HCT116 (cell line): ENCODE measurements around the gene SLIT1. TPM values are rescaled to one million over a fixed set of nuclear protein-coding genes. Genes with fewer than 3 reads are reported as not detected.

Source experiments
- ATAC-seq: fragments of 200-7000 bp; cut with Tn5 transposase; 2 replicates; pipeline ENCODE4 v1.9.1; 2020; ENCODE audit warnings: mild to moderate bottlenecking, moderate library complexity
- BruUV-seq: library from RNA; stranded (reverse); fragments of 400-500 nt; replicated peaks from 2 replicates; lab custom pipeline; 2021; lab: Mats Ljungman, UMichigan
- CTCF ChIA-PET: fragments of 300-600 bp; sonication (Branson Sonifier 250); formaldehyde crosslinking; loops from one replicate; lab custom pipeline; 2021; ENCODE audit warnings: antibody characterized with exemption; lab: Charles Lee
- POLR2A ChIA-PET: fragments of 300-600, 350-600 bp; sonication (Branson Sonifier 250); formaldehyde crosslinking; loops from one replicate; lab custom pipeline; 2021; ENCODE audit warnings: antibody characterized with exemption; lab: Charles Lee
- RAD21 ChIA-PET, 2 experiments: fragments of 300-600 bp; sonication (Branson Sonifier 250); formaldehyde crosslinking; loops; one replicate each; lab custom pipeline; 2023; ENCODE audit warnings: low total read pairs in 2 of 2; ENCODE audit not compliant: uncharacterized antibody in 2 of 2, unreplicated experiment in 2 of 2, low non-redundant PET in 1 of 2; lab: Charles Lee
- DNase-seq: peaks from one replicate; pipeline ENCODE4 v3.0.0-alpha.2; 2010; ENCODE audit warnings: low read depth, low spot score
- H2AFZ ChIP-seq: fragments of 200-600 bp; shearing (Covaris generic), sonication (generic); 2 replicates; pipeline ENCODE4 v1.6.1; 2017; ENCODE audit warnings: low read depth, mixed run types, mixed read lengths, antibody characterized with exemption, low read length; ENCODE audit not compliant: poor library complexity, severe bottlenecking
- H3K27ac ChIP-seq: 2 replicates; pipeline ENCODE4 v1.5.1; 2012; ENCODE audit warnings: low read depth, low read length
- H3K27me3 ChIP-seq: fragments of 200-600 bp; sonication (generic); 2 replicates; pipeline ENCODE4 v1.6.1; 2016; ENCODE audit warnings: mixed run types, low read length, mixed read lengths; ENCODE audit not compliant: insufficient read depth
- H3K36me3 ChIP-seq, 2 experiments: fragments of 200-500 bp in 1 of 2; fragments of 200-600 bp in 1 of 2; sonication (Bioruptor generic) in 1 of 2; sonication (generic) in 1 of 2; 2 replicates each; pipeline versions ENCODE4 v1.5.1 to v1.6.1; 2014 to 2016; ENCODE audit warnings: low read length in 2 of 2, inconsistent platforms in 1 of 2, mixed read lengths in 1 of 2, mixed run types in 1 of 2; ENCODE audit not compliant: insufficient read depth in 2 of 2, control insufficient read depth in 1 of 2
- H3K4me1 ChIP-seq, 2 experiments: fragments of 200-600 bp in 1 of 2; sonication (generic) in 1 of 2; 2 replicates each; pipeline versions ENCODE4 v1.5.1 to v1.6.1; 2012 to 2017; ENCODE audit warnings: low read length in 2 of 2, inconsistent platforms in 1 of 2, mild to moderate bottlenecking in 1 of 2, mixed read lengths in 1 of 2, mixed run types in 1 of 2, moderate library complexity in 1 of 2; ENCODE audit not compliant: insufficient read depth in 2 of 2, control insufficient read depth in 1 of 2
- H3K4me2 ChIP-seq: fragments of 200-600 bp; sonication (generic); 2 replicates; pipeline ENCODE4 v1.6.1; 2017; ENCODE audit warnings: mixed run types, low read length, mixed read lengths
- H3K4me3 ChIP-seq, 2 experiments: fragments of 200-600 bp in 1 of 2; sonication (generic) in 1 of 2; replicated peaks in 1 of 2; 2 replicates each; pipeline ENCODE4 v1.5.1; 2011 to 2016; ENCODE audit warnings: low read length in 2 of 2, control low read depth in 1 of 2, low read depth in 1 of 2, mild to moderate bottlenecking in 1 of 2, mixed read lengths in 1 of 2, mixed run types in 1 of 2
- H3K79me2 ChIP-seq: fragments of 200-600 bp; sonication (generic); 2 replicates; pipeline ENCODE4 v1.6.1; 2017; ENCODE audit warnings: mild to moderate bottlenecking, mixed run types, low read length, moderate library complexity, mixed read lengths; ENCODE audit not compliant: insufficient read depth
- H3K9ac ChIP-seq: fragments of 200-600 bp; sonication (generic); 2 replicates; pipeline ENCODE4 v1.6.1; 2016; ENCODE audit warnings: low read length, mixed read lengths
- H3K9me2 ChIP-seq: fragments of 200-600 bp; sonication (generic), shearing (Covaris generic); 2 replicates; pipeline ENCODE4 v1.6.1; 2017; ENCODE audit warnings: mixed run types, mild to moderate bottlenecking, moderate library complexity; ENCODE audit not compliant: insufficient read depth
- H3K9me3 ChIP-seq, 2 experiments: fragments of 200-500 bp in 1 of 2; fragments of 200-600 bp in 1 of 2; sonication (Bioruptor generic) in 1 of 2; sonication (generic) in 1 of 2; 2 replicates each; pipeline ENCODE4 v1.6.1; 2014 to 2017; ENCODE audit warnings: low read length in 2 of 2, mixed read lengths in 2 of 2, inconsistent platforms in 1 of 2, low read depth in 1 of 2, mild to moderate bottlenecking in 1 of 2, mixed run types in 1 of 2, moderate library complexity in 1 of 2; ENCODE audit not compliant: control insufficient read depth in 1 of 2, insufficient read depth in 1 of 2
- H4K20me1 ChIP-seq: fragments of 200-600 bp; sonication (generic), shearing (Covaris generic); 2 replicates; pipeline ENCODE4 v1.6.1; 2017; ENCODE audit warnings: mixed run types, mild to moderate bottlenecking, moderate library complexity; ENCODE audit not compliant: insufficient read depth
- CBX3 ChIP-seq: IDR thresholded peaks from 2 replicates; pipeline ENCODE4 v1.6.1; 2012; ENCODE audit warnings: low read depth
- CTCF ChIP-seq, 3 experiments: fragments of 200-600 bp in 1 of 3; sonication (generic) in 1 of 3; IDR thresholded peaks in 2 of 3; conservative IDR thresholded peaks in 1 of 3; 2 replicates each; pipeline ENCODE4 v1.5.1; 2012 to 2017; ENCODE audit warnings: low read depth in 2 of 3, low read length in 2 of 3, antibody characterized with exemption in 1 of 3, borderline replicate concordance in 1 of 3, control low read depth in 1 of 3, mild to moderate bottlenecking in 1 of 3, mixed read lengths in 1 of 3, mixed run types in 1 of 3, moderate library complexity in 1 of 3; ENCODE audit not compliant: insufficient read depth in 1 of 3
- EGR1 ChIP-seq: IDR thresholded peaks from 2 replicates; pipeline ENCODE4 v1.6.1; 2012; ENCODE audit warnings: low read depth
- ELF1 ChIP-seq: IDR thresholded peaks from 2 replicates; pipeline ENCODE4 v1.6.1; 2012; ENCODE audit warnings: low read depth, borderline replicate concordance
- EZH2 ChIP-seq: fragments of 200-600 bp; sonication (generic); IDR thresholded peaks from 2 replicates; pipeline ENCODE4 v1.6.1; 2017; ENCODE audit warnings: antibody characterized with exemption, mixed run types
- EZH2phosphoT487 ChIP-seq: fragments of 200-600 bp; IDR thresholded peaks from 2 replicates; pipeline ENCODE4 v1.6.1; 2018; ENCODE audit warnings: antibody characterized with exemption, borderline replicate concordance
- FOSL1 ChIP-seq: IDR thresholded peaks from 2 replicates; pipeline ENCODE4 v1.6.1; 2012; ENCODE audit warnings: low read depth
- JUND ChIP-seq: IDR thresholded peaks from 2 replicates; pipeline ENCODE4 v1.6.1; 2012
- POLR2A ChIP-seq: IDR thresholded peaks from 2 replicates; pipeline ENCODE4 v1.7.0; 2011; ENCODE audit warnings: borderline replicate concordance; ENCODE audit not compliant: insufficient read depth, insufficient read length; ENCODE audit errors: extremely low read depth
- POLR2AphosphoS5 ChIP-seq: IDR thresholded peaks from 2 replicates; pipeline ENCODE4 v1.6.1; 2011; ENCODE audit warnings: mild to moderate bottlenecking, low read depth, low read length, moderate library complexity
- RAD21 ChIP-seq: IDR thresholded peaks from 2 replicates; pipeline ENCODE4 v1.6.1; 2012; ENCODE audit warnings: low read depth, mild to moderate bottlenecking
- SIN3A ChIP-seq: IDR thresholded peaks from 2 replicates; pipeline ENCODE4 v1.6.1; 2012; ENCODE audit warnings: low read depth
- SP1 ChIP-seq: IDR thresholded peaks from 2 replicates; pipeline ENCODE4 v1.6.1; 2012; ENCODE audit warnings: low read depth
- SRF ChIP-seq: IDR thresholded peaks from 2 replicates; pipeline ENCODE4 v1.6.1; 2012; ENCODE audit warnings: low read depth
- TCF7L2 ChIP-seq: IDR thresholded peaks from 2 replicates; pipeline ENCODE4 v1.7.0; 2011; ENCODE audit warnings: borderline replicate concordance, inconsistent platforms; ENCODE audit not compliant: insufficient read depth, insufficient read length; ENCODE audit errors: extremely low read depth
- YY1 ChIP-seq: IDR thresholded peaks from 2 replicates; pipeline ENCODE4 v1.6.1; 2011; ENCODE audit warnings: low read length, low read depth, moderate library complexity, mild to moderate bottlenecking; ENCODE audit not compliant: insufficient replicate concordance; ENCODE audit errors: extremely low read depth
- ZBTB33 ChIP-seq: IDR thresholded peaks from 2 replicates; pipeline ENCODE4 v1.6.1; 2011; ENCODE audit warnings: mild to moderate bottlenecking, low read length, moderate library complexity; ENCODE audit not compliant: insufficient replicate concordance; ENCODE audit errors: extremely low read depth
- ZFX ChIP-seq: fragments of 450-650 bp; IDR thresholded peaks from 2 replicates; pipeline ENCODE4 v1.6.1; 2017
- ZNF274 ChIP-seq: fragments of 200-500 bp; sonication (Bioruptor generic); IDR thresholded peaks from 2 replicates; pipeline ENCODE4 v1.6.1; 2014; ENCODE audit warnings: mild to moderate bottlenecking, low read depth, low read length, inconsistent platforms
- intact Hi-C: fragments of 100-400 bp; cut with micrococcal nuclease; formaldehyde crosslinking; loops from 2 replicates; pipeline ENCODE4 v1.10.0; 2022
- total RNA-seq: library from RNA; stranded (reverse); gene quantifications from one replicate; pipeline ENCODE4 v1.2.1, GENCODE V29; 2021; ENCODE audit not compliant: unreplicated experiment
- TF ChIP-seq, protein P1 (sequence below): IDR thresholded peaks from 2 replicates; pipeline ENCODE4 v1.6.1; 2012
- TF ChIP-seq, protein P2 (sequence below): IDR thresholded peaks from 2 replicates; pipeline ENCODE4 v1.6.1; 2012

Gene SLIT1
- total RNA-seq, 1 experiment from 2014 or later = 0.42 TPM

- Histone ChIP-seq H3K4me3 (no peak overlapping the region), H2AFZ (peak overlapping the region; percentile 59), H3K9ac (no peak overlapping the region), H3K4me1 (peaks cover 3 to 9% of the 10 kb centered on the region in 2 experiments; a peak in 1 of 4 replicates), H3K4me2 (peak overlapping the region; percentile 22; the same call in 1 of the 2 replicates), H3K9me2 (no peaks in the 10 kb centered on the region), H3K27ac (no peak overlapping the region), H3K79me2 (no peaks in the 10 kb centered on the region), H4K20me1 (no peaks in the 10 kb centered on the region), H3K36me3 (no peaks in the 10 kb centered on the region), H3K27me3 (peaks cover 6% of the 10 kb centered on the region; the same call in 1 of the 2 replicates), H3K9me3 (no peaks in the 10 kb centered on the region)
- BruUV-seq = no TSS peak
- ChIA-PET RAD21 (interaction anchor here in 1 of 2 experiments (0.6 kb wide), 1 partner anchor 73 kb away, joined by 3 read pairs; no protein-coding TSS in a partner anchor), CTCF (interaction anchor here (1.1 to 2.8 kb wide), 5 partner anchors 9 to 72 kb away, joined by 3 to 14 read pairs (median 3); no protein-coding TSS in a partner anchor), POLR2A (no interaction called here)
- peak; percentile 99 for ATAC-seq
- peak; percentile 31 for DNase-seq
- intact Hi-C loops = loop anchor here (1.0 to 2.0 kb wide), 2 partner anchors 59 to 72 kb away; no protein-coding TSS in a partner anchor
- no peak for TF ChIP-seq POLR2A
- no peak for TF ChIP-seq SRF
- TF ChIP-seq YY1 = peak; percentile 35
- TF ChIP-seq ZBTB33 = no peak
- TF ChIP-seq FOSL1 = no peak
- peak; percentile 38; the same call in 1 of the 2 replicates for TF ChIP-seq CBX3
- TF ChIP-seq, protein P1, sequence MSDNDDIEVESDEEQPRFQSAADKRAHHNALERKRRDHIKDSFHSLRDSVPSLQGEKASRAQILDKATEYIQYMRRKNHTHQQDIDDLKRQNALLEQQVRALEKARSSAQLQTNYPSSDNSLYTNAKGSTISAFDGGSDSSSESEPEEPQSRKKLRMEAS = 0 out of 2 replicates have a peak, but pooled peaks have one; percentile 15
- no peak for TF ChIP-seq ZFX
- TF ChIP-seq TCF7L2 = no peak
- TF ChIP-seq, protein P2, sequence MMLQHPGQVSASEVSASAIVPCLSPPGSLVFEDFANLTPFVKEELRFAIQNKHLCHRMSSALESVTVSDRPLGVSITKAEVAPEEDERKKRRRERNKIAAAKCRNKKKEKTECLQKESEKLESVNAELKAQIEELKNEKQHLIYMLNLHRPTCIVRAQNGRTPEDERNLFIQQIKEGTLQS = no peak
- no peak for TF ChIP-seq EZH2
- TF ChIP-seq SIN3A = no peak
- no peak for TF ChIP-seq ZNF274
- no peak for TF ChIP-seq SP1
- no peak for TF ChIP-seq EGR1
- TF ChIP-seq ELF1 = no peak
- peak; percentile 67 for TF ChIP-seq RAD21
- no peak for TF ChIP-seq POLR2AphosphoS5
- no peak for TF ChIP-seq JUND
- TF ChIP-seq EZH2phosphoT487 = no peak
- peak; percentile 68 to 71 (median 70); a peak in 5 of 6 replicates for TF ChIP-seq CTCF (IDR thresholded peaks at IDR 0.05 in 2 of 3, conservative IDR thresholded peaks at IDR 0.05 in 1 of 3; ENCODE audit: borderline replicate concordance in 1 of 3, insufficient read depth in 1 of 3, low read depth in 2 of 3, low read length in 2 of 3)
These were observed 47.6 kb downstream of the SLIT1 start for GRCh38 chr10:97138174-97138573.
